Esophagus muscularis mucosa (tissue), 4 donors: ENCODE results near the gene CACFD1.

Experiments used
- CTCF ChIP-seq, 3 experiments: fragments of 200-600 bp in 2 of 3; fragments of 450-650 bp in 1 of 3; sonication (generic) in 2 of 3; IDR thresholded peaks; one replicate each; pipeline ENCODE4 v1.5.1; 2017 to 2019; ENCODE audit warnings: antibody characterized with exemption in 3 of 3, mild to moderate bottlenecking in 2 of 3, moderate library complexity in 1 of 3
- EP300 ChIP-seq: sonication (generic); formaldehyde crosslinking; IDR thresholded peaks from one replicate; pipeline ENCODE4 v1.6.1; 2017; ENCODE audit warnings: antibody characterized with exemption
- POLR2A ChIP-seq: fragments of 450-650 bp; IDR thresholded peaks from one replicate; pipeline ENCODE4 v1.6.1; 2017; ENCODE audit warnings: antibody characterized with exemption, moderate library complexity, mild to moderate bottlenecking, low read depth
- POLR2AphosphoS5 ChIP-seq, 2 donors: sonication (generic); formaldehyde crosslinking; IDR thresholded peaks; one replicate each; pipeline ENCODE4 v1.6.1; 2017; ENCODE audit warnings: antibody characterized with exemption in 2 of 2

GRCh38 chr9:133495327-133496293 is 35.8 kb downstream of the CACFD1 start:
- TF ChIP-seq CTCF (IDR thresholded peaks at IDR 0.05) = no peak
- no peak for TF ChIP-seq POLR2A
- TF ChIP-seq EP300 = no peak
- no peak for TF ChIP-seq POLR2AphosphoS5 (IDR thresholded peaks at IDR 0.05)
